ENCODE measurements around the gene NELFCD.
"Not testable (repeated sequence)": the region's sequence is repeated elsewhere in the genome, so short reads cannot be mapped to it uniquely, and the experiment has no call there.

- not testable (repeated sequence) for TF ChIP-seq CTCF (IDR thresholded peaks at IDR 0.05; ENCODE audit: insufficient read depth, low read length, poor library complexity, severe bottlenecking); EZH2phosphoT487 (conservative IDR thresholded peaks at IDR 0.05; ENCODE audit: low read length)
Observed at GRCh38 chr20:58983115-58983468, 2.0 kb downstream of the NELFCD start.

Data from SU-DHL-6 (cell line).